ENCODE results near the gene CNOT11.

The CNOT11 gene

GRCh38 chr2:101282980-101283379 is 30.3 kb downstream of the CNOT11 start:
- no peak for DNase-seq

GRCh38 chr2:101286684-101287083 is 34.0 kb downstream of the CNOT11 start:
- no peak for DNase-seq

- no peak for DNase-seq
Measured at GRCh38 chr2:101287303-101287702, 34.6 kb downstream of the CNOT11 start.

GRCh38 chr2:101290711-101291110 is 38.0 kb downstream of the CNOT11 start:
- DNase-seq, result no peak

GRCh38 chr2:101291973-101292372 is 39.3 kb downstream of the CNOT11 start:
- no peak for DNase-seq

- DNase-seq, result no peak
Measured at GRCh38 chr2:101293544-101293943, 40.9 kb downstream of the CNOT11 start.

GRCh38 chr2:101294861-101295260 is 42.2 kb downstream of the CNOT11 start:
- DNase-seq, result no peak

GRCh38 chr2:101295895-101296294 is 43.2 kb downstream of the CNOT11 start:
- DNase-seq, result no peak

- DNase-seq, result no peak
Measured at GRCh38 chr2:101296371-101296770, 43.7 kb downstream of the CNOT11 start.

GRCh38 chr2:101297383-101297782 is 44.7 kb downstream of the CNOT11 start:
- no peak for DNase-seq

- no peak for DNase-seq
Measured at GRCh38 chr2:101299604-101300003, 46.9 kb downstream of the CNOT11 start.

GRCh38 chr2:101300164-101300563 is 47.5 kb downstream of the CNOT11 start:
- no peak for DNase-seq

- DNase-seq, result no peak
Measured at GRCh38 chr2:101300836-101301235, 48.1 kb downstream of the CNOT11 start.

- DNase-seq, result no peak
Measured at GRCh38 chr2:101302016-101302415, 49.3 kb downstream of the CNOT11 start.

- no peak for DNase-seq
Measured at GRCh38 chr2:101303688-101304087, 51.0 kb downstream of the CNOT11 start.

GRCh38 chr2:101305035-101305434 is 52.3 kb downstream of the CNOT11 start:
- no peak for DNase-seq

- DNase-seq, result no peak
Measured at GRCh38 chr2:101305492-101306078, 52.9 kb downstream of the CNOT11 start.

GRCh38 chr2:101306410-101306809 is 53.7 kb downstream of the CNOT11 start:
- DNase-seq, result no peak

GRCh38 chr2:101307503-101307902 is 54.8 kb downstream of the CNOT11 start:
- no peak for DNase-seq

GRCh38 chr2:101307950-101308431 is 55.3 kb downstream of the CNOT11 start:
- no peak for DNase-seq

GRCh38 chr2:101308432-101309210 is 55.9 kb downstream of the CNOT11 start, which contains the start of gene RNF149:
TSS of gene RNF149 (minus strand) at chr2:101308701. CDS start at chr2:101308588, 113 bp downstream.
- peak; percentile 99 for DNase-seq

GRCh38 chr2:101310090-101310833 is 57.6 kb downstream of the CNOT11 start:
- no peak for DNase-seq

GRCh38 chr2:101310834-101311695 is 58.4 kb downstream of the CNOT11 start:
- no peak for DNase-seq
